Stomach smooth muscle (tissue), 2 donors: ENCODE measurements around the gene CUL2.

ENCODE experiments used
- H3K27ac ChIP-seq: one replicate; pipeline ENCODE4 v1.7.0; 2013; ENCODE audit warnings: mild to moderate bottlenecking, low read length, inconsistent platforms
- H3K27me3 ChIP-seq, 2 donors: one replicate each; pipeline ENCODE4 v1.7.0; 2013; ENCODE audit warnings: low read length in 2 of 2; ENCODE audit not compliant: insufficient read depth in 2 of 2, control insufficient read depth in 1 of 2
- H3K36me3 ChIP-seq, 2 donors: one replicate each; pipeline ENCODE4 v1.7.0; 2013; ENCODE audit warnings: low read length in 2 of 2; ENCODE audit not compliant: control insufficient read depth in 2 of 2, insufficient read depth in 2 of 2
- H3K4me1 ChIP-seq: one replicate; pipeline ENCODE4 v1.7.0; 2013; ENCODE audit warnings: low read length; ENCODE audit not compliant: control insufficient read depth, insufficient read depth
- H3K4me3 ChIP-seq, 2 donors: one replicate each; pipeline ENCODE4 v1.7.0; 2013; ENCODE audit warnings: low read length in 2 of 2
- H3K9ac ChIP-seq, 2 donors: one replicate each; pipeline ENCODE4 v1.7.0; 2013; ENCODE audit warnings: low read length in 2 of 2, mild to moderate bottlenecking in 1 of 2
- H3K9me3 ChIP-seq, 2 donors: one replicate each; pipeline ENCODE4 v1.7.0; 2013; ENCODE audit warnings: low read length in 2 of 2; ENCODE audit not compliant: control insufficient read depth in 2 of 2
- donor health status: healthy.
- donor health status: Pancreatic carcinoma.

The CUL2 gene

DNA sequence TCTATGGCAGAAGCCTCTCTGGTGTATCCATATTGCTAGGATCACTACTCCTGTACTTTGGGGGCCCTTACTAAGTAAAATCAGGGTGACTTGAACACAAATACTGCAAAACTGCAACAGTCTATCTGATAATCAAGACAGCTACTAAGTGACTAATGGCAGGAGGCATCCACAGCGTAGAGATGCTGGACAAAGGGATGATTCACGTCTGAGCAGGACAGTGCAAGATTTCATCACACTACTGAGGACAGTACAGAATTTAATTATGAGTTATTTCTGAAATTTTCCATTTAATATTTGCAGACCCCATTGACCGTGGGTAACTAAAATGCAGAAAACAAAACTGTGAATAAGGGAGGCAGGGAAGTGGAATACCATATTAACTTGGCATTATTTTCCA is 10.4 kb downstream of the CUL2 start:
- Histone ChIP-seq H3K27me3 (no peaks in the 10 kb centered on the region), H3K27ac (no peak overlapping the region)

DNA sequence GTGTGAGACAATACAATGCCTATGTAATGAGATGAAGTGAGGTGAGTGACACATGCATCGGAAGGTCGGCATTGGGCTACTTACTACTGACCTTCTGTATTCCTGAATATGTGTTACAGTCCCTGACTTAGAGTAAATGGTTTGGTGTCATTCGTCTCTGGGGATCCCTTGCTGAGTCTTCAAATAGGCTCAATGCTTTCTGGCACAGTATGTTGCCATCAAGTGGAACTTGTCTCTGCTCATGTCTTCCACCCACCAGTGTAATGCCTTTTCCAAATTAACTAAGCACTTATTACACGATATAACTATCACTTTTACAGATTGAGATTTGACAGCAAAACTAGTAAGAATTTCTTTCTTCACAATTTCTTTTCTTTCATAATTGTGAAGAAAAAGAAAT is 10.9 kb downstream of the CUL2 start:
- no peaks in the 10 kb centered on the region for H3K27me3 ChIP-seq
- no peaks in the 10 kb centered on the region for H3K36me3 ChIP-seq
- H3K4me3 ChIP-seq = no peak overlapping the region
- no peak overlapping the region for H3K9ac ChIP-seq
- no peak overlapping the region for H3K27ac ChIP-seq
- no peaks in the 10 kb centered on the region for H3K4me1 ChIP-seq
- H3K9me3 ChIP-seq = peaks cover 0 to 4% of the 10 kb centered on the region in 2 donors

More for the DNA sequence above, 10.4 kb downstream of the CUL2 start:
- no peaks in the 10 kb centered on the region for H3K4me1 ChIP-seq
- no peaks in the 10 kb centered on the region for H3K36me3 ChIP-seq
- peaks cover 0 to 4% of the 10 kb centered on the region in 2 donors for H3K9me3 ChIP-seq
- no peak overlapping the region for H3K4me3 ChIP-seq
- H3K9ac ChIP-seq = no peak overlapping the region

DNA sequence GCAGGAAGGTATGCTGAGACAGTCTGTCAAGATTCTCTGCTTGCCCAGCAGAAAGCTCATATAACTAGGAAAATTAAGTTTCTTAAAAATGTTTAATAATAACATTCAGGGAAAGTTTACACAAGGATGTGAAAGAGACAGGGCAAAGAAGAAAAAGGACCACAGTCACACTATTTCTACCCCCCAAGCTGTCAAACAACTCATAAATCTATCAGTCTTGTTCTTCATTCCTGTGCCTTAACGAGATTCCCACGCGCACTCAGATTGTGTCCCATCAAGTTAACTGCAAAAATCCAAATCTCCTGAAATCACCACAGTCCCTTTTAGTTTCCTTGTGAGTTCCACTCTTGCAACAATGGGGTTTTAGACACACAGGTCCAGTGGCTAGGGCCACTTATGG is 14.9 kb downstream of the CUL2 start:
- Histone ChIP-seq H3K36me3 (peaks cover 5% of the 10 kb centered on the region in 2 donors), H3K9me3 (no peaks in the 10 kb centered on the region), H3K4me1 (no peaks in the 10 kb centered on the region), H3K27me3 (no peaks in the 10 kb centered on the region), H3K27ac (no peak overlapping the region), H3K4me3 (no peak overlapping the region), H3K9ac (no peak overlapping the region)

DNA sequence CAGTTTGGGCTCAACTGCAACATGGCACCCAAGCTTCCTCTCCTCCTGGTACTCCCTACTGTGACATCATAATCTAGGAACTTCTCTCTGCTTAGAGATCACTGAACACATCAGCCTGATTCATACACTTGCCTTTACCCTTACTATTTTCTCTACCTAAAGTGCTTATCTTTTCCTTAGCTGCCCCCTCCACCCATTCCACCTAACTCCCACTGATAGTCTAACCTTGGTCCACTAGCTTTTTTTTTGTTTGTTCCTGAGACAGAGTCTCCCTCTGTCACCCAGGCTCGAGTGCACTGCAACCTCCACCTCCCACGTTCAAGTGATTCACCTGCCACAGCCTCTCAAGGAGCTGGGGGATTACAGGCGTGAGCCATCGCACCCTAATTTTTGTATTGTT is 15.9 kb downstream of the CUL2 start:
- no peaks in the 10 kb centered on the region for H3K9me3 ChIP-seq
- no peak overlapping the region for H3K9ac ChIP-seq
- H3K4me3 ChIP-seq = no peak overlapping the region
- H3K36me3 ChIP-seq = peaks cover 5 to 7% of the 10 kb centered on the region in 2 donors
- no peak overlapping the region for H3K27ac ChIP-seq
- H3K4me1 ChIP-seq = no peaks in the 10 kb centered on the region
- H3K27me3 ChIP-seq = no peaks in the 10 kb centered on the region

DNA sequence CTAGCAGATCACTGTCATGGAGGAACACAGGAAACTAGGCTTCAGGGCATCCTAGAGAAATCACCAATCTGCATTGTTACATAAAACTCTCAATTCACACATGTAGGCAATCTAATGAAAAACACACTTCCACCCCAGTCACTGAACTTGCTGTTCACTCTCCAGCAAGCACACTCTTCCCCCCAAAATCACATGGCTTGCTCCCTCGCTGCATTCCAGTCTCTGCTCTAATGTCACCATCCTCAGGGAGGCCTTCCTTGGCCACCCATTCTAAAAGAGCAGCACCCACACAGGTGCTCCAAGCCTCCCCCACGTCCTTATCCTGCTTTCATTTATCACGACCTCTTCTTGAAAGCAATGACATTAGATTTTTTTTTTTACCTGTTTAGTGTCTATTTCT is 19.6 kb downstream of the CUL2 start:
- H3K4me1 ChIP-seq = no peaks in the 10 kb centered on the region
- no peak overlapping the region for H3K4me3 ChIP-seq
- no peaks in the 10 kb centered on the region for H3K27me3 ChIP-seq
- no peaks in the 10 kb centered on the region for H3K9me3 ChIP-seq
- H3K36me3 ChIP-seq = peaks cover 9 to 11% of the 10 kb centered on the region in 2 donors
- no peak overlapping the region for H3K9ac ChIP-seq
- H3K27ac ChIP-seq = no peak overlapping the region

DNA sequence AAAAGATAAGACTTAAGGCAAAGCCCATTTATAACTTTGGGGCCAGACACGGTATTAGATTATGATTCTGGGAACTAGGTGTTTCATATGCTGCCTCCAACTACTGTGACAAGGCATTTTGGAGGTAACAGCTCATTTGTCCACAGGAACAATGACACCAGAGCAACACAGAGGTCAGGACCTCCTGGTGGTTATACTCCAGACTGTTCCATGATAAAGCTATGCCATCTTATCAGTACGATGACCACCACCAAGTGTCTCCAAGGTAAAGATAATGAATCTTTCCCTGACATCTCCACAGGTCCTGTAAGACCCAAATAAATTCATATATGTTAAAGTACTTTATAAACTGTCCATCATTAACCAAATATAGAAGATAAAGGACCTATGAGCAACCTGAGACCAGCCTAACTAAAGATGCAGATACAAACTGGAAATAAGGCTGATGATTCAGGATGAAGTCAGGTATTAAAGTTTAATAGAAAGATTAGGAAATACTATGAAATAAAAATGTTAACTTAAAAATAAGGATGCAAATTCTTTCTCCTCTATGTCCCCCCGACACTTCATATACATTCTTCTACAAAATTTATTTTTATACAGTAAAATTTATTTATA is 26.2 kb downstream of the CUL2 start:
- H3K4me1 ChIP-seq = no peaks in the 10 kb centered on the region
- no peak overlapping the region for H3K27ac ChIP-seq
- no peaks in the 10 kb centered on the region for H3K27me3 ChIP-seq
- no peaks in the 10 kb centered on the region for H3K9me3 ChIP-seq
- no peak overlapping the region for H3K4me3 ChIP-seq
- no peak overlapping the region for H3K9ac ChIP-seq
- H3K36me3 ChIP-seq = peaks cover 5 to 12% of the 10 kb centered on the region in 2 donors

DNA sequence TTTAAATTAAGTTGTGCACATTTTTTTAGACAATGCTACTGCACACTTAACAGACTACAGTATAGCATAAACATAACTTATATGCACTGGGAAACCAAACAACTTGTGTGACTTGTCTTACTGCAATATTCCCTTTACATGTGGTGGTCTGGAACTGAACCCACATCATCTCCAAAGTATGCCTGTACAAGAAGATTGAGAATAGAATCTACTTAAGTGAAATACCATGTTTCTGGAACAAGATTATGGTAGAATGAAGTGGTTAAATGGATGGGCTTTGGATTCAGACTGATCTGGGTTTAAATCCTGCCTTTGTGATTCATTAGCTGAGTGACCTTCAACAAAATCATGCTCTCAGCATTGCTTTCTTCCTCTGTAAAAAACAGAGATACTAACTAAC is 30.7 kb downstream of the CUL2 start:
- no peaks in the 10 kb centered on the region for H3K27me3 ChIP-seq
- no peak overlapping the region for H3K4me3 ChIP-seq
- H3K36me3 ChIP-seq = peaks cover 12 to 13% of the 10 kb centered on the region in 2 donors
- H3K9me3 ChIP-seq = no peaks in the 10 kb centered on the region
- no peak overlapping the region for H3K9ac ChIP-seq
- no peak overlapping the region for H3K27ac ChIP-seq
- no peaks in the 10 kb centered on the region for H3K4me1 ChIP-seq

DNA sequence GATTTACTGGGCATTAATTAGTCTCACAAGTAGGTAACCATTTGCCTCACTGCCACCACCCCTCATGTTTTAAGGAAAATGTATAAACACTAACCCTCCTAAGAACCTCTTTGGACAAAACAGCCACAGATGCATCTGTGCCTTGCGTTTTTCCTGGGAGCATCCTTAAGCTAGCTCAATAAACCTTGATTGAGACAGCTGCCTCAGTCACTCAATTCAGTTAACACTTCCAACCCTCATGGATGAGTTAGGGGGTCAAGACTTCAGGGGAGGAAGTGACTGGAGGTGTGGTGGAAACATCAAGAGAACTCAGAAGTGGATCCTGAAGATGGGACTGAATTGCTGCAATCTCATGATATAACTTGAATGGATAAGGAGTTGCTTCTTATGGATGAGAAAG is 31.5 kb downstream of the CUL2 start:
- H3K27ac ChIP-seq = no peak overlapping the region
- no peaks in the 10 kb centered on the region for H3K9me3 ChIP-seq
- H3K4me3 ChIP-seq = no peak overlapping the region
- H3K27me3 ChIP-seq = no peaks in the 10 kb centered on the region
- H3K4me1 ChIP-seq = no peaks in the 10 kb centered on the region
- no peak overlapping the region for H3K9ac ChIP-seq
- peaks cover 12% of the 10 kb centered on the region in 2 donors for H3K36me3 ChIP-seq

DNA sequence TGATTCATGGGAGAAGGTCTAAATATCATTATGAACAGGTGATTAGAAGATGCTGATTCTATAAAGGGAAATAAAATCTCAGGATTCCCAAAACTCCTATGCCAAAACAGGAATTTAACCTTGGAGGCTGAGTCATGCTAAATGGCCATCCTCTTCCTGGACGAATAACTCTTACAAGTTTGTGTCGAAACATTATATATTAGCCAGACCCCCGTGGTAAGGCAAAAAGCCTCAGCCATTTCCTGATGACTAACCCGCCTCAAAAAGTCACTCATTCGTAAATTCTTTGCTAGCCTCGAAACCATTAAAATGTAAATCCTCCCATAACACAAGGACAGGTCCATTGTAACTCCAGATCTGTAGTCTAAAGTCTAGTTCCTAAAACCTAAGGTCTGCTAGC is 32.0 kb downstream of the CUL2 start:
- no peak overlapping the region for H3K4me3 ChIP-seq
- H3K9ac ChIP-seq = no peak overlapping the region
- H3K36me3 ChIP-seq = peaks cover 12 to 13% of the 10 kb centered on the region in 2 donors
- H3K27me3 ChIP-seq = no peaks in the 10 kb centered on the region
- H3K9me3 ChIP-seq = no peaks in the 10 kb centered on the region
- H3K4me1 ChIP-seq = no peaks in the 10 kb centered on the region
- no peak overlapping the region for H3K27ac ChIP-seq

DNA sequence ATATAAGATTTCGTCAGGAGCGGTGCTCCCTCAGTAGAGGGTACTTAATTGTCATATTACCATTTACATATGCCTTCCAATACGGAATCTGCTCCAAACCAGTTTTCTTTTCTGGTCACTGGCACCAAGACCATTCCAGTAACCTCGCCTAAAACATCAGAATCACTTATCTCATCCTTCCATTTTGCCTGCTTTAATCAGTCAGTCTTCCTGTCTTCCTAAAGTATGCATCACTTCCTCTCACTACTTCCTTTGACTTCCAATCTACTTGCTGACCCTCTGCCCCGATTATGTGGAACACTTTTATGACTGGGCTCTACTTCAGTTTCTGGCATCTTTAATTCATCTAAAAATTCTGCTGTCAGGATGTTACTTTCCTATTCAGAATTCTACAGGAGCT is 33.5 kb downstream of the CUL2 start:
- Histone ChIP-seq H3K9me3 (no peaks in the 10 kb centered on the region), H3K36me3 (peaks cover 12 to 13% of the 10 kb centered on the region in 2 donors), H3K27ac (no peak overlapping the region), H3K4me1 (no peaks in the 10 kb centered on the region), H3K27me3 (no peaks in the 10 kb centered on the region), H3K9ac (no peak overlapping the region), H3K4me3 (no peak overlapping the region)

DNA sequence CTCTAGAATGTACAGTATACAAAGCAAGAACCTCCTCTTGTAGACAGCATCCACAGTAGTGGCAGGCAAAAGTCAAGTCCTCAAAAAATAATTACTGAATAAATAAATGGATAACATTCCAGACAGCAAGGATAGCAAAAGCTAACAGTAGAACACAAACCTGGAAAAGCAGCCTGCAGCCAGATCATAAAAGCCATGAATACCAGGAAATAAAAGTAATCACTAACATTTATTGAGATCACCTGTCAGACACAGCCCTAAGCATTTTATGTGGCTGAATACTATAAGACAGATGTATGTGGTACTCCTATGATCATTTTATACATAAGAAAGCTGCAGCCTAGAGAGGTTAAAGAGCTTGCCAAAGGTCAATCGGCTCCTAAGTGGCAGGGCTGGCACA is 34.0 kb downstream of the CUL2 start:
- Histone ChIP-seq H3K36me3 (peaks cover 12 to 13% of the 10 kb centered on the region in 2 donors), H3K9ac (no peak overlapping the region), H3K27me3 (no peaks in the 10 kb centered on the region), H3K4me1 (no peaks in the 10 kb centered on the region), H3K9me3 (no peaks in the 10 kb centered on the region), H3K4me3 (no peak overlapping the region), H3K27ac (no peak overlapping the region)
